Measurements from ENCODE around the gene HTR6. TPM values are rescaled to one million over a fixed set of nuclear protein-coding genes. Genes with fewer than 3 reads are reported as not detected.

HTR6 gene
- total RNA-seq, 4 donors from 2014 or later = not detected

DNA sequence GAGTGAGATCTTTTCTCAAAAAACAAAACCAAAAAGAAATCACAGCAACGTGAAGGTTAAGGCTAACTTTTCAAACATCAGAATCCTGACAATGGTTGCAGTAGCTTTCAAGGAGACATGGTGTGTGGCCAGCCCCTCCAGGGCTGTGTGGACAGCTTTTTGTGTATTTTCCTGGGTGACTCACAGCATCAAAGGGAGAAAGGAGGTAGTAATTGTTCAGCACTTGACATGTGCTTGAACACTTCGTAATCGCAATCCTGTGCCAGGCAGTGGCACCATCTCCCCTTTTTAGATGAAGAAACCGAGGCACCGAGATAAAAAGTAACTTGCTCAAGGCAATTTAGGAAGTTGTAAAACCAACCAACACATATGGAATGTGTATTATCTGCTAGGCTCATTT lies 10.3 kb upstream of the HTR6 start:
- H3K9me3 ChIP-seq = no peaks in the 10 kb centered on the region
- no peaks in the 10 kb centered on the region for H3K27me3 ChIP-seq
- TF ChIP-seq, protein P1, sequence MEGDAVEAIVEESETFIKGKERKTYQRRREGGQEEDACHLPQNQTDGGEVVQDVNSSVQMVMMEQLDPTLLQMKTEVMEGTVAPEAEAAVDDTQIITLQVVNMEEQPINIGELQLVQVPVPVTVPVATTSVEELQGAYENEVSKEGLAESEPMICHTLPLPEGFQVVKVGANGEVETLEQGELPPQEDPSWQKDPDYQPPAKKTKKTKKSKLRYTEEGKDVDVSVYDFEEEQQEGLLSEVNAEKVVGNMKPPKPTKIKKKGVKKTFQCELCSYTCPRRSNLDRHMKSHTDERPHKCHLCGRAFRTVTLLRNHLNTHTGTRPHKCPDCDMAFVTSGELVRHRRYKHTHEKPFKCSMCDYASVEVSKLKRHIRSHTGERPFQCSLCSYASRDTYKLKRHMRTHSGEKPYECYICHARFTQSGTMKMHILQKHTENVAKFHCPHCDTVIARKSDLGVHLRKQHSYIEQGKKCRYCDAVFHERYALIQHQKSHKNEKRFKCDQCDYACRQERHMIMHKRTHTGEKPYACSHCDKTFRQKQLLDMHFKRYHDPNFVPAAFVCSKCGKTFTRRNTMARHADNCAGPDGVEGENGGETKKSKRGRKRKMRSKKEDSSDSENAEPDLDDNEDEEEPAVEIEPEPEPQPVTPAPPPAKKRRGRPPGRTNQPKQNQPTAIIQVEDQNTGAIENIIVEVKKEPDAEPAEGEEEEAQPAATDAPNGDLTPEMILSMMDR (IDR thresholded peaks at IDR 0.05) = no peak
- no peak for TF ChIP-seq EP300 (IDR thresholded peaks at IDR 0.05)
- TF ChIP-seq POLR2A (IDR thresholded peaks at IDR 0.05) = no peak
- no peak overlapping the region for H3K27ac ChIP-seq
- H3K36me3 ChIP-seq = peaks cover 0 to 32% (median 0%) of the 10 kb centered on the region in 3 donors
- 85 to 90% methylated on average over 5 of the region's 5 CpGs for WGBS, 2 donors
- peaks cover 0 to 43% (median 12%) of the 10 kb centered on the region in 4 donors for H3K4me1 ChIP-seq
- no peak for DNase-seq (ENCODE audit: low spot score in 2 of 2)
- no peak overlapping the region for H3K4me3 ChIP-seq

DNA sequence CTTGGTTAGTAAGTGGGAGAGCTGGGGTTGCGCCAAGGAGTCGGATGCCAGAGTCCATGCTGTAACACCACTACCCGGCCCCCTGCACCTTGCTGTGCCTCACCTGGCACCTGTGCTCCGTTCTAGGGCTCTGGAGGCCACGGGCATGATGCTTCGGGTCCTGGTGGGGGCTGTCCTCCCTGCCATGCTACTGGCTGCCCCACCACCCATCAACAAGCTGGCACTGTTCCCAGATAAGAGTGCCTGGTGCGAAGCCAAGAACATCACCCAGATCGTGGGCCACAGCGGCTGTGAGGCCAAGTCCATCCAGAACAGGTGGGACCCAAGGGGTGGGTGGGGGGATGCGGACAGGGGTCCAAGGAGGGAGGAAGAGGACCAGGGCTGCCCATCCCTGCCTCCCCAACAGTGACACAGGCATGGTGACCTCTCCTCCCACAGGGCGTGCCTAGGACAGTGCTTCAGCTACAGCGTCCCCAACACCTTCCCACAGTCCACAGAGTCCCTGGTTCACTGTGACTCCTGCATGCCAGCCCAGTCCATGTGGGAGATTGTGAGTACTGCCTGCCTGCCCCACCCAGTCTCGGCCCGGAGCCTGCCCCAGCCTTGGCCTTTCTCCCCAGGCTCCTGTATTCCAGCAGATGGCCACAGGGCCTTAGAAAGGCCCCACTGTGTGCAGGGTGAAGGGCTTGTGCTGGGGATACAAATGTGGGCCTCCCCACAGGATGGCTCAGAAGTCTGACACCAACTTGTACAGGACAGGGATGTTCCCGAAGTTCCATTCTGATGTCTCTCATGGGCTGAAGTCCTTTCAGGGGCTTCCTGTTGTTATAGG lies 9.6 kb upstream of the HTR6 start:
- peak overlapping the region in 1 of 4 donors; percentile 19 for H3K27ac ChIP-seq
- DNase-seq (ENCODE audit: low spot score in 2 of 2) = no peak
- 71 to 77% methylated on average over 10 to 15 of the region's 15 CpGs for whole genome bisulfite sequencing, 2 donors
- TF ChIP-seq, protein P1 (IDR thresholded peaks at IDR 0.05) = no peak
- TF ChIP-seq EP300 (IDR thresholded peaks at IDR 0.05) (no peak), POLR2A (IDR thresholded peaks at IDR 0.05) (no peak)
- H3K9me3 ChIP-seq = no peaks in the 10 kb centered on the region
- peaks cover 0 to 44% (median 12%) of the 10 kb centered on the region in 4 donors for H3K4me1 ChIP-seq
- H3K4me3 ChIP-seq = no peak overlapping the region
- H3K36me3 ChIP-seq = peaks cover 0 to 32% (median 0%) of the 10 kb centered on the region in 3 donors
- H3K27me3 ChIP-seq = no peaks in the 10 kb centered on the region

DNA sequence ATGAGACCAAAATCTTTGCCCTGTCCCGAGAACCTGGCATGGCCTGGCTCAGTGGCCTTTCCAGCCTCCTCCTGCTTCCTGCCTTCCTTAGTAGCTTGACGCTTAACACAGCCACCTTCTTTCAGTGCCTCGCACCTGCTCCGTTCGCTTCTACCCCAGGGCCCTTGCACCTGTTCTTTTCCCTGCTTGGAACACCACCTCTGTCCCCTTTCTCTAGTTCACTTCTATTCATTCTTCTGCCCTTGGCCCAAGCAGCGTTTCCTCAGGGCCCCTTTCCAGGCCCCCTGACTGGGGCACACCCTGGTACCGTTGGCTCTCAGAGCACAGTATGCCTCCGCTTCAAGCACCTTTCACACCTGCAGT lies 9.0 kb upstream of the HTR6 start:
- H3K4me3 ChIP-seq = no peak overlapping the region
- 83 to 89% methylated on average over 8 of the region's 8 CpGs for WGBS, 2 donors
- peaks cover 0 to 39% (median 7%) of the 10 kb centered on the region in 4 donors for H3K4me1 ChIP-seq
- no peaks in the 10 kb centered on the region for H3K9me3 ChIP-seq
- peaks cover 0 to 32% (median 0%) of the 10 kb centered on the region in 3 donors for H3K36me3 ChIP-seq
- no peak overlapping the region for H3K27ac ChIP-seq
- no peak for TF ChIP-seq POLR2A (IDR thresholded peaks at IDR 0.05)
- TF ChIP-seq EP300 (IDR thresholded peaks at IDR 0.05) = no peak
- TF ChIP-seq, protein P1 (IDR thresholded peaks at IDR 0.05) = no peak
- DNase-seq (ENCODE audit: low spot score in 2 of 2) = no peak
- H3K27me3 ChIP-seq = no peaks in the 10 kb centered on the region

DNA sequence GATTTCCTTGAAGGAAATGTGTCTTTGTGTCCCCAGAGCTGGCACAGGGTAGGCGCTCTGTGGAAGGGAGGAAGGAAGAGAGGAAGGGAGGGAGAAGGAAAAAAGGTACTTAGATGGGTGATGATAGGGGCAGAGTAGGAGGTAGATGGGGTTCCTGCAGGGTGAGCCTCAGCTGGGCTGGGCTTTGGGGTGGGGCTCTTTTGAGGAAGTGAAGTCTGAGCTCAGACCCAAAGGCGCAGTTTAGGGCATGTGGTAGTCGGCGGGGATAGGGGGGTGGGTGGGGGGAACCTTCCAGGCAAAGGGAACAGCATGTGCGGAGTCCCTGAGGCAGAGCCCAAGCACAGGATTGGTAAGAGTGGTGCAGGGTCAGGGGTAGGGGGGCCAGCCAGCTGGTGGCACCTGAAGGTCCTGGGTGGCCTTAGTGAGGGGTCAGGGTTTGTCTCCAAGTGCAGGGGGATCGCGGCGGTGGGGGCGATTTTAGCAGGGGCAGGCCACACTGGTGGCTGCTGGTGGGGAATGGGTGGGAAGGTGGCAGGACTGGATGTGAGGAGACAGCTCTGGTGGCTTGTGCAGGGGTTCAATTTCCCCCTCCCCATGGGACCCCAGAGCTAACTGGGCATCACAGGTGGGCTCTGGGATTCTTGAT lies 8.4 kb upstream of the HTR6 start:
- H3K27ac ChIP-seq = no peak overlapping the region
- peaks cover 0 to 33% (median 2%) of the 10 kb centered on the region in 4 donors for H3K4me1 ChIP-seq
- H3K4me3 ChIP-seq = no peak overlapping the region
- no peaks in the 10 kb centered on the region for H3K27me3 ChIP-seq
- H3K36me3 ChIP-seq = peaks cover 0 to 32% (median 0%) of the 10 kb centered on the region in 3 donors
- DNase-seq (ENCODE audit: low spot score in 2 of 2) = no peak
- no peaks in the 10 kb centered on the region for H3K9me3 ChIP-seq
- TF ChIP-seq, protein P1 (IDR thresholded peaks at IDR 0.05) = no peak
- TF ChIP-seq EP300 (IDR thresholded peaks at IDR 0.05) = no peak
- TF ChIP-seq POLR2A (IDR thresholded peaks at IDR 0.05) = no peak
- WGBS, 2 donors = 90 to 93% methylated on average over 9 of the region's 9 CpGs

All from tibial nerve (tissue), 4 donors.